A673 (cell line): ENCODE results near the gene LPO.

Experiments used
- CTCF ChIP-seq: fragments of 300-800, 200-600 bp; sonication (generic); conservative IDR thresholded peaks from 2 replicates; pipeline ENCODE4 v1.5.1; 2017; ENCODE audit warnings: low read depth, mild to moderate bottlenecking, antibody characterized with exemption, low read length, moderate library complexity, mixed read lengths
- EZH2 ChIP-seq: fragments of 200-600 bp; sonication (generic); IDR thresholded peaks from 2 replicates; pipeline ENCODE4 v1.6.1; 2017; ENCODE audit warnings: borderline replicate concordance, low read depth, mild to moderate bottlenecking, mixed read lengths, antibody characterized with exemption, low read length; ENCODE audit not compliant: poor library complexity, severe bottlenecking

- no peak for TF ChIP-seq CTCF
- no peak for TF ChIP-seq EZH2
These were observed 79.7 kb downstream of the LPO start for GRCh38 chr17:58318065-58318481.
